ENCODE measurements around the gene ITGA2B.
"Not testable (repeated sequence)": the region's sequence is repeated elsewhere in the genome, so short reads cannot be mapped to it uniquely, and the experiment has no call there.

The ITGA2B gene

GRCh38 chr17:44351961-44352827, 37.3 kb downstream of the ITGA2B start:
- DNase-seq (ENCODE audit: low read depth in 2 of 2): no peak

- DNase-seq (ENCODE audit: low read depth in 2 of 2): no peak
Measured at GRCh38 chr17:44351464-44351863, 38.0 kb downstream of the ITGA2B start.

GRCh38 chr17:44350733-44351226, 38.7 kb downstream of the ITGA2B start:
- DNase-seq (ENCODE audit: low read depth in 2 of 2): peak; percentile 38 to 56

GRCh38 chr17:44349553-44350070, 39.8 kb downstream of the ITGA2B start:
- DNase-seq (ENCODE audit: low read depth in 2 of 2): no peak

GRCh38 chr17:44348988-44349364, 40.5 kb downstream of the ITGA2B start:
- no peak for DNase-seq (ENCODE audit: low read depth in 2 of 2)

GRCh38 chr17:44348234-44348987, 41.0 kb downstream of the ITGA2B start:
- DNase-seq (ENCODE audit: low read depth in 2 of 2): no peak

GRCh38 chr17:44347206-44348055, 42.0 kb downstream of the ITGA2B start:
- not testable (repeated sequence) for DNase-seq (ENCODE audit: low read depth in 2 of 2)

GRCh38 chr17:44346064-44346844, 43.2 kb downstream of the ITGA2B start:
- DNase-seq (ENCODE audit: low read depth in 2 of 2): no peak

- DNase-seq (ENCODE audit: low read depth in 2 of 2): peak; percentile 22 to 26
Measured at GRCh38 chr17:44345454-44346026, 43.9 kb downstream of the ITGA2B start.

- peak; percentile 74 to 75 for DNase-seq (ENCODE audit: low read depth in 2 of 2)
Measured at GRCh38 chr17:44344939-44345453, 44.5 kb downstream of the ITGA2B start, which contains the start of gene GRN. GRN (plus strand) TSS chr17:44345302; CDS start chr17:44349165, 3,863 bp downstream.

GRCh38 chr17:44343510-44344209, 45.8 kb downstream of the ITGA2B start:
- DNase-seq (ENCODE audit: low read depth in 2 of 2): no peak

GRCh38 chr17:44340553-44340952, 48.9 kb downstream of the ITGA2B start:
- not testable (repeated sequence) for DNase-seq (ENCODE audit: low read depth in 2 of 2)

- no peak for DNase-seq (ENCODE audit: low read depth in 2 of 2)
Measured at GRCh38 chr17:44338702-44339101, 50.7 kb downstream of the ITGA2B start.

GRCh38 chr17:44335968-44336367, 53.5 kb downstream of the ITGA2B start:
- no peak for DNase-seq (ENCODE audit: low read depth in 2 of 2)

GRCh38 chr17:44335564-44335963, 53.9 kb downstream of the ITGA2B start:
- DNase-seq (ENCODE audit: low read depth in 2 of 2): no peak

- DNase-seq (ENCODE audit: low read depth in 2 of 2): no peak
Measured at GRCh38 chr17:44334727-44335126, 54.7 kb downstream of the ITGA2B start.

GRCh38 chr17:44334315-44334714, 55.1 kb downstream of the ITGA2B start:
- DNase-seq (ENCODE audit: low read depth in 2 of 2): no peak

GRCh38 chr17:44333371-44333770, 56.1 kb downstream of the ITGA2B start:
- no peak for DNase-seq (ENCODE audit: low read depth in 2 of 2)

GRCh38 chr17:44331249-44331760, 58.1 kb downstream of the ITGA2B start:
- DNase-seq (ENCODE audit: low read depth in 2 of 2): peak; percentile 30 to 53
